ENCODE measurements around the gene LHX4. TPM values are rescaled to one million over a fixed set of nuclear protein-coding genes. Genes with fewer than 3 reads are reported as not detected.

The LHX4 gene
- total RNA-seq, 3 donors from 2014 or later = 0.41 to 2.5 (median 0.89) TPM

DNA sequence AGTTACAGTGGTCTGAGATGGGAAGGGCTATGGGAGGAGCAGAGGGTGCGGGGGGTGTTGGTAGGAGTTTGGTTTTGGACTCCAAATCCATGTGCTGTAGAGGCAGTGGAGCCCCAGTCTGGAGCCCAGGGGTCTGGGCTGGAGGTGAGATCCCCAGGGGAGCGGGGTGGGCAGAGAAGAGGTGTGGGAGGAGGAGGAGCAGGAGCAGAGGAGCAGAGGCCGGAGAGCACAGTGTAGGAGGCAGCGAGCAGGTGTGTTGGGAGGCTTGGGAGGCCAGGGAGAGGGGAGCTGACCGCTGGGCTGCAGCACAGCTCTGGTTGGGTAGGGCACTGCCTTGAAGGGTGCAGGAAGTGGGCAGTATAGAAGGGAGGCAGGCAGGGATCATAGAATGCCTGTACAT lies 28.9 kb downstream of the LHX4 start:
- Histone ChIP-seq H3K4me1 (ENCODE audit: low read depth) (no peaks in the 10 kb centered on the region), H3K9me3 (no peaks in the 10 kb centered on the region), H3K4me3 (no peak overlapping the region), H3K36me3 (ENCODE audit: low read depth) (no peaks in the 10 kb centered on the region)
- DNase-seq (no peak), ATAC-seq (no peak)
- TF ChIP-seq, protein P1, sequence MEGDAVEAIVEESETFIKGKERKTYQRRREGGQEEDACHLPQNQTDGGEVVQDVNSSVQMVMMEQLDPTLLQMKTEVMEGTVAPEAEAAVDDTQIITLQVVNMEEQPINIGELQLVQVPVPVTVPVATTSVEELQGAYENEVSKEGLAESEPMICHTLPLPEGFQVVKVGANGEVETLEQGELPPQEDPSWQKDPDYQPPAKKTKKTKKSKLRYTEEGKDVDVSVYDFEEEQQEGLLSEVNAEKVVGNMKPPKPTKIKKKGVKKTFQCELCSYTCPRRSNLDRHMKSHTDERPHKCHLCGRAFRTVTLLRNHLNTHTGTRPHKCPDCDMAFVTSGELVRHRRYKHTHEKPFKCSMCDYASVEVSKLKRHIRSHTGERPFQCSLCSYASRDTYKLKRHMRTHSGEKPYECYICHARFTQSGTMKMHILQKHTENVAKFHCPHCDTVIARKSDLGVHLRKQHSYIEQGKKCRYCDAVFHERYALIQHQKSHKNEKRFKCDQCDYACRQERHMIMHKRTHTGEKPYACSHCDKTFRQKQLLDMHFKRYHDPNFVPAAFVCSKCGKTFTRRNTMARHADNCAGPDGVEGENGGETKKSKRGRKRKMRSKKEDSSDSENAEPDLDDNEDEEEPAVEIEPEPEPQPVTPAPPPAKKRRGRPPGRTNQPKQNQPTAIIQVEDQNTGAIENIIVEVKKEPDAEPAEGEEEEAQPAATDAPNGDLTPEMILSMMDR (IDR thresholded peaks at IDR 0.05) = no peak
- intact Hi-C loops (cut with DNase I, micrococcal nuclease) = no loop called here

- intact Hi-C loops (cut with DNase I, micrococcal nuclease) = no loop called here
- no peak for ATAC-seq
- DNase-seq = no peak
- no peaks in the 10 kb centered on the region for H3K9me3 ChIP-seq
- TF ChIP-seq, protein P1 (IDR thresholded peaks at IDR 0.05) = no peak
- H3K36me3 ChIP-seq (ENCODE audit: low read depth) = no peaks in the 10 kb centered on the region
- no peaks in the 10 kb centered on the region for H3K4me1 ChIP-seq (ENCODE audit: low read depth)
- no peak overlapping the region for H3K4me3 ChIP-seq
These were observed 29.6 kb downstream of the LHX4 start for GRCh38 chr1:180259431-180260338.

- no peaks in the 10 kb centered on the region for H3K36me3 ChIP-seq (ENCODE audit: low read depth)
- DNase-seq = no peak
- H3K4me1 ChIP-seq (ENCODE audit: low read depth) = no peaks in the 10 kb centered on the region
- no peaks in the 10 kb centered on the region for H3K9me3 ChIP-seq
- intact Hi-C loops (cut with DNase I, micrococcal nuclease) = no loop called here
- H3K4me3 ChIP-seq = no peak overlapping the region
- TF ChIP-seq, protein P1 (IDR thresholded peaks at IDR 0.05) = no peak
- ATAC-seq = no peak
These were observed 30.5 kb downstream of the LHX4 start for GRCh38 chr1:180260541-180260940.

- Histone ChIP-seq H3K36me3 (ENCODE audit: low read depth) (no peaks in the 10 kb centered on the region), H3K9me3 (no peaks in the 10 kb centered on the region), H3K4me1 (ENCODE audit: low read depth) (no peaks in the 10 kb centered on the region), H3K4me3 (no peak overlapping the region)
- DNase-seq (no peak), ATAC-seq (no peak)
- TF ChIP-seq, protein P1 (IDR thresholded peaks at IDR 0.05) = no peak
- intact Hi-C loops (cut with DNase I, micrococcal nuclease) = no loop called here
These were observed 31.0 kb downstream of the LHX4 start for GRCh38 chr1:180261030-180261429.

DNA sequence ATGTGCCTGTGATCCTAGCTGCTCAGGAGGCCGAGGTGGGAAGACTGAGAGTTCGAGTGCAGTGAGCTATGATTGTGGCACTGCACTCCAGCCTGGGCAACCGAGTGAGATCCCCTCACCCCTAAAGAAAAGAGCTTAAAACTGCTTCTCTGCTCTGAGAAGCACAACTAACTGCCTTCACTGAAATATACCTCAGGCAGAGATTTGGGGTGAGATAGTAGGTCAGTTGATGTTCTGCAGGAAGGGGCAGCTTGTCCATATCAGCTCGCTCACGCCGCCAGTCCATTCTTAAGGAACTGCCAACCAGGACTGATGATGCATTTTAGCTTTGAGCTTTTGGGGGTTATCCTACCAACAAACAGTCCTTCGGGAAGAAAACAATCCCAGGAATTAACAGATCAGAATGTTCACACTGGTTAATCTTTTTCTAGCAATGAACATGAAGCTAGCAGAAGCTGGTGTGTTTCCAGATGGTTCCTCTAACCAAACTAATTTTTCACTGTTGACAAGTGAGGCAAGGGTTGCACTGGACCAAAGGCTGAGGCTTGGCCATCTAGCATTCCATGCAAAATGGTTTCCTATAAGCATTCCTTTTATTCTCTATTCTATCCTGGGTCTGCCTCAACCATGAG lies 31.6 kb downstream of the LHX4 start:
- H3K36me3 ChIP-seq (ENCODE audit: low read depth) = no peaks in the 10 kb centered on the region
- no peaks in the 10 kb centered on the region for H3K9me3 ChIP-seq
- no peak for DNase-seq
- intact Hi-C loops (cut with DNase I, micrococcal nuclease) = no loop called here
- no peaks in the 10 kb centered on the region for H3K4me1 ChIP-seq (ENCODE audit: low read depth)
- H3K4me3 ChIP-seq = no peak overlapping the region
- no peak for ATAC-seq
- TF ChIP-seq, protein P1 (IDR thresholded peaks at IDR 0.05) = no peak
